NCI-H2227 (cell line): ENCODE results near the gene DYNLRB1.

Source experiments
- DNase-seq: peaks from one replicate; lab custom pipeline; 2025; ENCODE audit not compliant: unreplicated experiment; lab: John Stamatoyannopoulos, UW

DYNLRB1 gene

DNA sequence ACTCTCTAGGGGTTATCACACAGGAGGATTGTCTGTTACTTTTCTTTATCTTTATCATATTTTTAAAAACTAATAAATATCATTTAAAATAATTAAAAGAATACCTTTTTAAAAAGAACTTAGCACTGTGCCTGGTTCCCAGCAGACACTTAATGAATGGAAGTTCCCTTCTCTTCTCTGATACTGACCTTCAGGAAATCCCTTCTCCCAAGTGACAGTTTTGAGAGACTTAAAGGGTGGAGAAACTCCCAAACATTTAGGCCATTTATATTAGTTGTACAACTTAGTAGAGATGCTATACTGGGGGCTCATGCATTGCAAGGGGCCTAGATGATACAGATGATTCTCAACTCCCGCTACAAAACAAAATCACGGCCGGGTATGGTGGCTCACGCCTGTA is 60.8 kb downstream of the DYNLRB1 start:
- DNase-seq = no peak

DNA sequence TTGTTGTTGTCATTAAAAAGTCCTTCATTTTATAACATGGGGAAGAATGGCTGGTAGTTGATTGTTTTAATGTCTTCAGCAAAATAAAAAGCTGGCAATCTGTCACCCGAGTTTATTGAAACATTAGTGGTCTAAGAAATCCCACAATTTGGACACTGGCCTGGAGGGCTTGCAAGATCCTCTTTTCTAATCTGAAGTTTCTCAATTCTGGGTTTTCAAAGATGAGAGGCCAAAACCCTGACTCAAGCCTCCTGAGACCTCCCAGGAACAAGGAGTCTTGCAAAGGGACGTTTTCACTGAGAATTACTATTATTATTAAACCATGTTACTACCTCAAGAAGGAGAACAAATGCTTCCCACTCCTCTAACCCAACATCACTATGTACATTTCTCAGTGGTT is 61.8 kb downstream of the DYNLRB1 start:
- no peak for DNase-seq

DNA sequence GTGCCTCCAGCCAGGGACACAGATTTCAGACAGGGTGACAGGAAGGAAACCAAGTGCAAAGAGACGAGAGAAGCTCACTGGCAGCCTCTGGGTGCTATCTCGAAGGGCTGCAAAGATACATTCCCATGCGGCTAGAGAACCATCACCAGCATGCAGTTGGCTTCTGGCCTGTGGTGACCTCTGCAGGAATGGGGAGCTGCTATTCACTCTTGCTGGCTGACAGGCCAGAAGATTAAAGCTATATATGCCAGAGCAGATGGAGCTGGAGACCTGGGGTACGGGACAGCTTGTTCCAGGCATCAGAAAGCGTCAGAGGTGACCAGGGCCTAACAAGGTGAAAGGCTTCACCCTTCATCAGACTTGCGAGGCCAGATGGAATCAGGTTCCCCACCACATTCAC is 62.3 kb downstream of the DYNLRB1 start:
- no peak for DNase-seq

DNA sequence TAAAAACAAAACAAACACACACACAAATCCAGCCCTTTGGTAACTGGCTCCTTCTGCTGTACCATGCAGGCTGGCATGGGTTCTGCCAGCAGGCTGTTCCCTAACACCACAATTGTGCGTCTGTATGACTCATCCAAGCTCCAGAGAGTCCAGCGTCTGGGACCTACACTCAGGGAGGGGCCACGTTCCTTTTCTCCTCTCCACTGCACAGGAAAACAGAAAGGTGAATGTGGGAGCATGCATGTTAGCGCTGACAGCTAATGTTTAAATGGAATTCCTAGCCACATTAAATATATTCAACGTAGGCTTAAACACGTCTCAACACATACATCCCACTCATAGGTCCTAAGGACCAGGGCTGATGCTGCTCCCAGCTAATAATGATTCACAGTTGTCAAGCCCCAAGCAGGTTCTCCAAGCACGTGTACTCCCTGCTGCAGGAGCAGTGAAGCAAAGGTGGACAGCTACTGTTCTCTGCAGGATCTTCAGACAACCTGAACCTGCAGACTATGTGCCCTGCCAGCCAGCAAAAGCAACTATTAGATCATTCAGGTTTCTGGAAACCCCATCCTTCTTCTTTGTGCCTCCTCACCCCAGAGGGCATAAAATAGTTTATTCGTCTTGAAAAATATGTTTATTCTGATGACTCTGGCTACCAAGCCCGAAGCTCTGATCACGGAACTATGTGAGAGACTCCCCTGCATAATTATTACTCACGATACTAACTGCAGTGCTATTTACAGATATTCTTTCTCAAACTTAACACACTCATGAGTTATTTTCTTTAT is 63.2 kb downstream of the DYNLRB1 start:
- peak; percentile 44 for DNase-seq

DNA sequence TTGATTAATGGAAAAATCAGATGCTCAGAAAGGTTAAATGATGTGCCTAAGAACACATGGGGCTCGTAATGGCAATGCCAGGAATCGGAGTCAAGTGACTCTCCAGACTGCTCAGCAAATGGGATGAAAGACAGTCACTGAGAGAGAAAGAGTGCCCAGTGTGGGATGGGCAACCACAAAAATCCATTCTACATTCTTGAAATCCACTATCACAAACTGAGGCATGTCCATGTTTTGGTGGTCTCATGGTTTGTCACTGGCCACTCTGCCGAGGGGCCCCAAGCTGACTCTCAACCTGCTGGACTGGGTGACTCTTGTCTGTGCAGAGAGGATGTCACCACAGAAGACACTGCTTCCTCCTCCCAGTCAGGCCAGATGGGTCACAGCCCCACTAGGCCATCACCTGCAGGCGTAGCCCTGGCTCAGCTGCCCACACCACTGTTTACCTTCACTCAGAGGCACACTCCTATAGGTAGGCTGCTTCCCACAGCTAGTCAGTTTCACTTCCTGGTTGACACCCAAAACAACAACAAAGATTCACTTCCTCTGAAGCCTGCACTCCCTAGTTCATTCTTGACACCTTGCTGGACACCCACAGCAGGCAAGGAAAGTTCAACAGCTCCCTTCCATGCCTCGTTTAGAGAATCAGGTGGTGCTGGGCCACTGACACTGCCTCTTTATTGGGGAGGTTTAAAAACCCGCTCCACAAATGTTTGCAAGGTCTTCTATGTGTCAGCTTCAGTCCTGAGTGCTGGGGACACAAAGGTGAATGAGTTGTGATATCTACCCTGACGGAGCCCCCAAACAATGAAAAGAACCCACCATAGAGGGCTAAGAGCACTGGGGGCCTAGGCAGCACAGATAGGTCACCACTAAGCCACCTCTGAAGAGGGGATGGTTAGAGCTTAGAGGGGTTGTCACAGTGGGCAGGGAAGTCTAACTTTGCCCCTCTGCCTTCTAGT is 64.0 kb downstream of the DYNLRB1 start:
- DNase-seq = no peak

DNA sequence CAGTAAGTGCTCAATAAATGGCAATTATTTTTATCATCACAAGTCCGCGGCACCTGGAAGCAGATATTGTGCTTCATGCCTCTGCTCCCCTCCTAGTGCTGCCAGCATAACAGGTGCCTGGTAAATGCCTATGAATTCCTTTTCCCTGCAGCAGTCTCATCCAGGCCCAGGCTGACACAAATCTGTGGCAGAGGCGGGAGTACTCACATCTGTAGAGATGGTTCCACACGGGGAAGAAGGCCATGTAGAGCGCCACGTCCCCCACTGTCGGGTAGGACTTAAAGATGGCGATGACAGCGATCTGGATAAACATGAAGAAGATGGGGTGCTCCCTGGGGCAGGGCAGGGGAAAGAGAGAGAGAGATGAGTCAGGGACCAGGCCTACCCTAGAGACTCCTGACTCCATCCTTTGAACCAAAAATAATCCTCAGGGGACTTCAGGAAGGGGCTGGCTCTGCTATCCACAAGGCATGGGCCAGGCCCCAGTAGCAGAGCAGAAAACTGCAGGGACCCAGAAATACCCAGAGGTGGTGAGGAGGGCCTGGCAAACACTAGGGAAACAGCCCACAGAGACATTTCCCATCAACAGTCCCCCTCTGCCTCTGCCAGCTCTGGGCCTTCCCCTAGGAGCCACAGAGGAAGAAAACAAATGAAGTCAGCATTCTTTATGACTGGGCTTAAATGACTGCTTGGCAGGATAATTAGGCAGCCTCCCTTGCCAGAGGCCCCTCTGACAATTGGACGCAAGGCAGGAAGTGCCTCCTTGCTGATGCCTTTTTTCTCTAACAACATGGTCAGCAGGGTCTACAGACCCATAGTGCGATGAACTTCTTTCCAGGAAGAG is 65.3 kb downstream of the DYNLRB1 start:
- peak; percentile 31 for DNase-seq

DNA sequence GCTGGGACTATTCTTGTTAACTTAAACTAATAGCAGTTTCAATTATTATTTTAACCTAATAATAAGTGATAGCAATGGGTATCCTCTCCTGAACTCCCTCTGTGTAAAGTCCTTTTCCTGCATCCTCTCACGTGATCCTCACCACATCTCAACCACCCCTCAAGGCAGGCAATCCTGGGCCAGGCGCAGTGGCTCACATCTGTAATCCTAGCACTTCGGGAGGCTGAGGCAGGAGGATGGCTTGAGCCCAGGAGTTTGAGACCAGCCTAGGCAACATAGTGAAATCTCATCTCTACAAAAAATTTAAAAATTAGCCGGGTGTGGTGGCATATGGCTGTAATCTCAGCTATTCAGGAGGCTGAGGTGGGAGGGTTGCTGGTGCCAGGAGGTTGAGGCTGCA is 66.0 kb downstream of the DYNLRB1 start:
- DNase-seq = no peak

DNA sequence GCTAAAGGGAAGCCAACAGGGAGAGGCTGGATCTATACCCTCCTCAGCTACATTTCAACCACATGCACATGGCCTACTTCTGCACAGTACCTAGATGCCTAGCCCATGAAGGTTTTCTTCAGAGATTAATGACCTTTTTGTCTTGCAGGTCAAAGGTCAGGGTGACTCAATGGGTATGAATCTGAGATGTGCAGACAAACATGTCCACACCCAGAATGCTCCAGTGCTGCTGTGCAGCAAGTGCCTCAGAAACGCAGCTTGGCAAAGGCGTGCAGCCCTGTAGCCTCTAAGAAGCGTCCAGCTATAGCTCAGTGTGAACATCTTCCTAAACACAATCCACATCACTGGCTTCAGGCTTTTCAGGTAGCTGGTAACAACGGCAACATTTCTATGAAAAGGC is 66.7 kb downstream of the DYNLRB1 start:
- no peak for DNase-seq

DNA sequence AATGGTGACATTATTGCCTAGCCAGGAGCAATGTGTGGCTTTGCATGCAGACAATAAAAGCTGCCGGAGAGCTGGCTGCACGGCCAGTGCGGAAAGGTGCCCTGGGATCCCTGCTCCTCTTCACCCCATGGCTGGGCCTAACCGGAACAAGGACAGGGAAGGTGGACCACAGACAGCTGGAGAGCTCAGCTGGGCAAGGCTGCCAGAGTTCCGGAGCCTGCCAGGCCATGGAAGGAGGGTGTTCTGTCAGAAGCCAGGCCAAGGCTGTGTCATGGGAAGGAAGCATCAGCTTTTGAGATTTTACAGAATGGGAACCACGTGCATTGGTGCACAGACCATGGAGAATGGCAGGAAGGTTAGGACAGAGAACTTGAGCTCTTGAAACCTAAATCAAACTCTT is 67.3 kb downstream of the DYNLRB1 start:
- DNase-seq = no peak

DNA sequence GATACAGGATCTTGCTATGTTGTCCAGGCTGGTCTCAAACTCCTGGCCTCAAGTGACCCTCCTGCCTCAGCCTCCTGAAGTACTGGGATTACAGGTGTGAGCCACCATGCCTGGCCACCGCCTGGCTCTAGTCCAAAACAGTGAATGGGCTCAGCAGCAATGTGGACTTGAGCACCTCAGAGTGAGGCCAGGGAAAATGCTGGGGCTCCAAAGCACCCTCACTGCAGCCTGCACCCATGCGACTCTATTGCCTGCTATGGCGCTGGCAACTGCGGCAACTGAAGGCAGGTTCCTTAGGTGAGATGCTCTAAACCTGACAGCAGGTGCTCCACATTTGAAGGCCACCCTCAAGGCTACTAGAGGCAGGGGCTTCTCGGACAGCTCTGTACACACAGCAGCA is 68.8 kb downstream of the DYNLRB1 start:
- no peak for DNase-seq

DNA sequence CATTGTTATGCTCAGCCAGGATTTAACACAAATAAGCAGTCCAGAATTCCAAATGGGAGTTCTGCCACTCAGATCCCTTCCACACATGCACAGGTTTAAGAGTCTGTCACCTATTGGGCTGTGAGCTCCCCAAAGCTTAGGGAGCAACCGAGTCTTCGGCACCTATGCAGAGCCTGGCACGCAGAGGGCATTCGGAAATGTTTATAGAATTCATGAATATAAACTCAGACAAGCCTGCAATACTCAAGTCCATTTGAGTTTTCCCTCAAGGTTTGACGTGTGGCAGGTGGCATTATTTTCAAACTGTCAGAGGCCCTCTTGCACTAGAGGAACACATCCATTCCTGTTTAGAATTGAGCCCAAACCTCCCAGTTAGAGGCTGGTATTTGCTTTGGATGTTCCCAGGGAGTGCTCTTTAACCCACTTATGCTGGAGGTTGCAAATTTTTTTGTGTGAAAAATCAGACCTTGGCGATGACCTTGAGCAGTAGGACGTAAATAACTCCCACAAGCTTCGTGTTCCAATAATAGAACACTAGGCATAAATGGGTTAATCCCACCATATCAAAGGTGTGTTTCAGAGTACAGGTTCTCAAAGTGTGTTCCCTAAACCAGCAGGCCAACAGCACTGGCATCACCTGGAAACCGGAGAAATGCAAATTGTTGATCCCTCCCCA is 70.4 kb downstream of the DYNLRB1 start:
- no peak for DNase-seq
